Left ventricle myocardium inferior (tissue), 1 donor: ENCODE measurements around the gene LENEP. TPM values are rescaled to one million over a fixed set of nuclear protein-coding genes. Genes with fewer than 3 reads are reported as not detected.

Source experiments
- DNase-seq: peaks from one replicate; pipeline ENCODE4 v3.0.0-alpha.2; 2020
- H3K27ac ChIP-seq: fragments of 200-600 bp; replicated peaks from 2 replicates; pipeline ENCODE4 v1.8.0; 2021
- H3K27me3 ChIP-seq: fragments of 200-600 bp; 2 replicates; pipeline ENCODE4 v1.8.0; 2021; ENCODE audit warnings: low read depth
- H3K36me3 ChIP-seq: fragments of 200-600 bp; 2 replicates; pipeline ENCODE4 v1.8.0; 2021
- H3K4me1 ChIP-seq: fragments of 200-600 bp; 2 replicates; pipeline ENCODE4 v1.8.0; 2021
- H3K4me3 ChIP-seq: fragments of 200-600 bp; 2 replicates; pipeline ENCODE4 v1.8.0; 2021; ENCODE audit warnings: mild to moderate bottlenecking, moderate library complexity
- H3K9me3 ChIP-seq: fragments of 200-600 bp; replicated peaks from 2 replicates; pipeline ENCODE4 v1.8.0; 2021
- intact Hi-C: fragments of 100-400 bp; cut with micrococcal nuclease; formaldehyde crosslinking; loops from one replicate; pipeline ENCODE4 v1.11.0; 2022
- total RNA-seq: library from RNA; stranded (reverse); fragmentation: NEBNext Ultra II Directional; extraction: Animal tissue kit (Norgen Biotek cat#: 25700); gene quantifications from one replicate; pipeline ENCODE4 v1.2.1, GENCODE V29; 2021
- TF ChIP-seq, protein P1 (sequence below): fragments of 200-600 bp; IDR thresholded peaks from 2 replicates; pipeline ENCODE4 v1.8.0; 2021; ENCODE audit warnings: antibody characterized with exemption, mild to moderate bottlenecking, borderline replicate concordance
- donor health status: DM: no; HTN: yes; CAD: no; lungs with severe emphysema.

Gene LENEP
- total RNA-seq, 1 donor from 2014 or later, result not detected

DNA sequence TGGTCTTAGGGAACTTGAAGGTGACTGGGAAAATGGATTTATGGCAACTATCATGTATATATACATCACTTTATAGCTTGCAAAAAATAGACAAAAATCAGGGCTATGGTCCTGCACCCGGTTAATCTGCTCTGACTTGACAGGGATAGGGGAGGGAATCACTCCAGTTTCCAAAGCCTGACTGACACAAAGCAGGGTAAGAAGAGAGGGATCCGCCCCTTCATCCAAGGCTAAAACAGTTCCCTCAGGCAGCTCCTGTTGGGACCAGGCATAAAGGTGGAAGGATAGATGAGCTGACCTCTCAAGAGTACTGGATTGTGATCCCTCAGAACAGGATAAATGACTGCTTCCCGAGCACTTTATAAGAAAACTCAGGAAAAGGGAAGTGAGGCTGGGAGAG lies 38.8 kb upstream of the LENEP start:
- H3K4me3 ChIP-seq, result peak overlapping the region; percentile 75
- H3K27ac ChIP-seq, result no peak overlapping the region
- no peak for DNase-seq
- intact Hi-C loops, result no loop called here
- no peaks in the 10 kb centered on the region for H3K27me3 ChIP-seq
- peaks cover 60% of the 10 kb centered on the region for H3K4me1 ChIP-seq
- peaks cover 21% of the 10 kb centered on the region for H3K36me3 ChIP-seq
- no peaks in the 10 kb centered on the region for H3K9me3 ChIP-seq
- TF ChIP-seq, protein P1, sequence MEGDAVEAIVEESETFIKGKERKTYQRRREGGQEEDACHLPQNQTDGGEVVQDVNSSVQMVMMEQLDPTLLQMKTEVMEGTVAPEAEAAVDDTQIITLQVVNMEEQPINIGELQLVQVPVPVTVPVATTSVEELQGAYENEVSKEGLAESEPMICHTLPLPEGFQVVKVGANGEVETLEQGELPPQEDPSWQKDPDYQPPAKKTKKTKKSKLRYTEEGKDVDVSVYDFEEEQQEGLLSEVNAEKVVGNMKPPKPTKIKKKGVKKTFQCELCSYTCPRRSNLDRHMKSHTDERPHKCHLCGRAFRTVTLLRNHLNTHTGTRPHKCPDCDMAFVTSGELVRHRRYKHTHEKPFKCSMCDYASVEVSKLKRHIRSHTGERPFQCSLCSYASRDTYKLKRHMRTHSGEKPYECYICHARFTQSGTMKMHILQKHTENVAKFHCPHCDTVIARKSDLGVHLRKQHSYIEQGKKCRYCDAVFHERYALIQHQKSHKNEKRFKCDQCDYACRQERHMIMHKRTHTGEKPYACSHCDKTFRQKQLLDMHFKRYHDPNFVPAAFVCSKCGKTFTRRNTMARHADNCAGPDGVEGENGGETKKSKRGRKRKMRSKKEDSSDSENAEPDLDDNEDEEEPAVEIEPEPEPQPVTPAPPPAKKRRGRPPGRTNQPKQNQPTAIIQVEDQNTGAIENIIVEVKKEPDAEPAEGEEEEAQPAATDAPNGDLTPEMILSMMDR, result no peak

GRCh38 chr1:154955039-154955717 lies 38.2 kb upstream of the LENEP start:
- Histone ChIP-seq H3K4me3 (peak overlapping the region; percentile 75), H3K36me3 (peaks cover 25% of the 10 kb centered on the region), H3K27ac (peak overlapping the region; percentile 88), H3K4me1 (peaks cover 62% of the 10 kb centered on the region), H3K27me3 (no peaks in the 10 kb centered on the region), H3K9me3 (no peaks in the 10 kb centered on the region)
- TF ChIP-seq, protein P1, result no peak
- DNase-seq, result no peak
- intact Hi-C loops, result no loop called here

GRCh38 chr1:154955718-154956543 lies 37.5 kb upstream of the LENEP start, which contains the start of gene PBXIP1:
PBXIP1 (minus strand) TSS chr1:154956099; CDS start chr1:154953721, 2,378 bp downstream.
- intact Hi-C loops, result no loop called here
- Histone ChIP-seq H3K27me3 (no peaks in the 10 kb centered on the region), H3K4me3 (peak within 1 kb of the TSS; percentile 75), H3K9me3 (no peaks in the 10 kb centered on the region), H3K4me1 (peaks cover 69% of the 10 kb centered on the region), H3K36me3 (peaks cover 22% of the 10 kb centered on the region), H3K27ac (peak within 1 kb of the TSS; percentile 88)
- TF ChIP-seq, protein P1, result no peak
- DNase-seq, result peak; percentile 45

GRCh38 chr1:154956544-154956941 lies 36.8 kb upstream of the LENEP start:
- TF ChIP-seq, protein P1, result no peak
- peak; percentile 56 for DNase-seq
- H3K27me3 ChIP-seq, result no peaks in the 10 kb centered on the region
- peaks cover 76% of the 10 kb centered on the region for H3K4me1 ChIP-seq
- H3K4me3 ChIP-seq, result peak overlapping the region; percentile 75
- H3K9me3 ChIP-seq, result no peaks in the 10 kb centered on the region
- H3K36me3 ChIP-seq, result peaks cover 16% of the 10 kb centered on the region
- H3K27ac ChIP-seq, result peak overlapping the region; percentile 88
- intact Hi-C loops, result no loop called here

- H3K4me1 ChIP-seq, result peaks cover 77% of the 10 kb centered on the region
- peak overlapping the region; percentile 88 for H3K27ac ChIP-seq
- H3K27me3 ChIP-seq, result no peaks in the 10 kb centered on the region
- no peak for DNase-seq
- TF ChIP-seq, protein P1, result no peak
- H3K9me3 ChIP-seq, result no peaks in the 10 kb centered on the region
- no peak overlapping the region for H3K4me3 ChIP-seq
- intact Hi-C loops, result no loop called here
- peaks cover 15% of the 10 kb centered on the region for H3K36me3 ChIP-seq
These were observed 36.2 kb upstream of the LENEP start for GRCh38 chr1:154957091-154957657.
